Measurements from ENCODE around the gene SIGLECL1. TPM values are rescaled to one million over a fixed set of nuclear protein-coding genes. Genes with fewer than 3 reads are reported as not detected.

SIGLECL1 gene
- total and polyA plus RNA-seq, 2 donors (not counting 1 experiment from before 2014, with no cell fraction given) = not detected

DNA sequence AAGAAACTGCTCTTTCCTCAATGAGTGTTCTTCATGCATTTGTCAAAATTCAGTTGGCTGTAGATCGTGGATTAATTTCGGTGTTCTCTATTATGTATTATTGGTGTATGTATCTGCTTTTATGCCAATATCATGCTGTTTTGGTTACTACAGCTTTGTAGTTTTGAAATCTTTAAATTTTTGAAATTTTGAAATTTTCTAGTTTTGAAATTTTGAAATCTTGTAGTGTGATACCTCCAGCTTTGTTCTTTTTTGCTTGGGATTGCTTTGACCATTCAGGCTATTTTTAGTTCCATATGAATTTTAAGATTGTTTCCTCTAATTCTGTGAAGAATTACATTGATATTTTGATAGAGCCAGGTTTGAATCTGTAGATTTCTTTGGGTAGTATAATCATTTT lies 22.9 kb upstream of the SIGLECL1 start:
- Mint-ChIP-seq H3K9me3 (ENCODE audit: insufficient read depth) (peaks cover 4% of the 10 kb centered on the region), H3K4me3 (no peak overlapping the region)
- WGBS (ENCODE audit: insufficient coverage) = no CpG with 5 or more reads among the region's 2 CpGs

DNA sequence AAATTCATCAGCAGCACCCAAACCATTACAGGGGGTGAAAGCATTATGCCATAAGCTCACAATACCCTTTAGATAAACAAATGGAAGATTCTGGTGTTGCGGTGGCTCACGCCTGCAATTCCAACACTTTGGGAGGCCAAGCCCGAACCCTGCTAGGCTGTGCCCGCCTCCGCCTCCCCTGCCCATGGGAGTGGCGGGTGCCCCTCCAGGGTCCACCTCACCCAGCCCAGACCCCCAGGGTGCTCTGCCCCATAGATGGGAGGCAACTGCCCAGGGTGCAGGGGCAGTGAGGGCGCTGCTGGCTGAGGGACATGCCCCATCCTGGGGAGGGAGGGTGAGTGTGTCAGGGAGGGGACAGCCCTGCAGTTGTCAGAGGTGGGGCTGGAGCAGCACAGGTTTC lies 10.0 kb upstream of the SIGLECL1 start:
- no peaks in the 10 kb centered on the region for H3K36me3 ChIP-seq (replicated peaks in 1 of 2; ENCODE audit: control extremely low read depth in 1 of 2, control insufficient read depth in 1 of 2, extremely low read depth in 1 of 2, insufficient read depth in 2 of 2, low read length in 1 of 2)
- TF ChIP-seq EZH2 (IDR thresholded peaks at IDR 0.05; ENCODE audit: borderline replicate concordance, insufficient read depth, low read depth, low read length, poor library complexity, severe bottlenecking) = no peak
- TF ChIP-seq, protein P1, sequence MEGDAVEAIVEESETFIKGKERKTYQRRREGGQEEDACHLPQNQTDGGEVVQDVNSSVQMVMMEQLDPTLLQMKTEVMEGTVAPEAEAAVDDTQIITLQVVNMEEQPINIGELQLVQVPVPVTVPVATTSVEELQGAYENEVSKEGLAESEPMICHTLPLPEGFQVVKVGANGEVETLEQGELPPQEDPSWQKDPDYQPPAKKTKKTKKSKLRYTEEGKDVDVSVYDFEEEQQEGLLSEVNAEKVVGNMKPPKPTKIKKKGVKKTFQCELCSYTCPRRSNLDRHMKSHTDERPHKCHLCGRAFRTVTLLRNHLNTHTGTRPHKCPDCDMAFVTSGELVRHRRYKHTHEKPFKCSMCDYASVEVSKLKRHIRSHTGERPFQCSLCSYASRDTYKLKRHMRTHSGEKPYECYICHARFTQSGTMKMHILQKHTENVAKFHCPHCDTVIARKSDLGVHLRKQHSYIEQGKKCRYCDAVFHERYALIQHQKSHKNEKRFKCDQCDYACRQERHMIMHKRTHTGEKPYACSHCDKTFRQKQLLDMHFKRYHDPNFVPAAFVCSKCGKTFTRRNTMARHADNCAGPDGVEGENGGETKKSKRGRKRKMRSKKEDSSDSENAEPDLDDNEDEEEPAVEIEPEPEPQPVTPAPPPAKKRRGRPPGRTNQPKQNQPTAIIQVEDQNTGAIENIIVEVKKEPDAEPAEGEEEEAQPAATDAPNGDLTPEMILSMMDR (IDR thresholded peaks at IDR 0.05) = no peak

More for the DNA sequence above, 22.9 kb upstream of the SIGLECL1 start:
- no peak for DNase-seq
- no peak overlapping the region for H3K27ac ChIP-seq (ENCODE audit: low read length in 2 of 2)
- H3K4me1 ChIP-seq (ENCODE audit: control insufficient read depth in 2 of 2, insufficient read depth in 2 of 2, low read length in 2 of 2) = no peaks in the 10 kb centered on the region
- H3K36me3 ChIP-seq (replicated peaks in 1 of 2; ENCODE audit: control extremely low read depth in 1 of 2, control insufficient read depth in 1 of 2, extremely low read depth in 1 of 2, insufficient read depth in 2 of 2, low read length in 1 of 2) = no peaks in the 10 kb centered on the region
- no peaks in the 10 kb centered on the region for H4K20me1 ChIP-seq (ENCODE audit: control insufficient read depth, insufficient read depth, low read length, poor library complexity, severe bottlenecking)
- H2AFZ ChIP-seq (ENCODE audit: insufficient read depth, low read depth, low read length, poor library complexity, severe bottlenecking) = no peak overlapping the region
- Mint-ChIP-seq H3K27me3 (peaks cover 53% of the 10 kb centered on the region), H3K27ac (no peak overlapping the region), H3K4me1 (no peaks in the 10 kb centered on the region)
- peaks cover 0 to 21% (median under 1%) of the 10 kb centered on the region in 4 experiments for H3K27me3 ChIP-seq (replicated peaks in 1 of 4; ENCODE audit: control extremely low read depth in 1 of 4, control insufficient read depth in 3 of 4, insufficient read depth in 4 of 4, low read length in 3 of 4)
- ATAC-seq (ENCODE audit: low read depth) = no peak
- no peak overlapping the region for H3K4me3 ChIP-seq (ENCODE audit: control extremely low read depth in 1 of 5, extremely low read depth in 1 of 5, insufficient read depth in 1 of 5, low read depth in 2 of 5, low read length in 4 of 5)
- ChIA-PET POLR2A (no interaction called here), CTCF (no interaction called here)
- peaks cover 0 to 15% (median 0%) of the 10 kb centered on the region in 3 donors for H3K9me3 ChIP-seq (ENCODE audit: control extremely low read depth in 1 of 3, control insufficient read depth in 2 of 3, insufficient read depth in 1 of 3, low read length in 2 of 3)
- no peaks in the 10 kb centered on the region for H3K79me2 ChIP-seq (ENCODE audit: control insufficient read depth, insufficient read depth, low read length)
- intact Hi-C loops (cut with micrococcal nuclease) = no loop called here
- no peak overlapping the region for H3K4me2 ChIP-seq (replicated peaks; ENCODE audit: low read depth, low read length, poor library complexity, severe bottlenecking)
- no peak for TF ChIP-seq EZH2 (IDR thresholded peaks at IDR 0.05; ENCODE audit: borderline replicate concordance, insufficient read depth, low read depth, low read length, poor library complexity, severe bottlenecking)
- TF ChIP-seq, protein P1 (IDR thresholded peaks at IDR 0.05) = no peak
- H3K9ac ChIP-seq (ENCODE audit: low read length) = no peak overlapping the region

More for the DNA sequence above, 10.0 kb upstream of the SIGLECL1 start:
- DNase-seq (no peak), ATAC-seq (ENCODE audit: low read depth) (no peak)
- ChIA-PET POLR2A (no interaction called here), CTCF (no interaction called here)
- Mint-ChIP-seq H3K9me3 (ENCODE audit: insufficient read depth) (no peaks in the 10 kb centered on the region), H3K4me3 (no peak overlapping the region), H3K27me3 (peaks cover 22% of the 10 kb centered on the region), H3K4me1 (no peaks in the 10 kb centered on the region), H3K27ac (no peak overlapping the region)
- Histone ChIP-seq H3K9me3 (ENCODE audit: control extremely low read depth in 1 of 3, control insufficient read depth in 2 of 3, insufficient read depth in 1 of 3, low read length in 2 of 3) (no peaks in the 10 kb centered on the region), H3K4me3 (ENCODE audit: control extremely low read depth in 1 of 5, extremely low read depth in 1 of 5, insufficient read depth in 1 of 5, low read depth in 2 of 5, low read length in 4 of 5) (no peak overlapping the region), H3K4me1 (ENCODE audit: control insufficient read depth in 2 of 2, insufficient read depth in 2 of 2, low read length in 2 of 2) (no peaks in the 10 kb centered on the region), H3K9ac (ENCODE audit: low read length) (no peak overlapping the region), H3K79me2 (ENCODE audit: control insufficient read depth, insufficient read depth, low read length) (no peaks in the 10 kb centered on the region), H4K20me1 (ENCODE audit: control insufficient read depth, insufficient read depth, low read length, poor library complexity, severe bottlenecking) (no peaks in the 10 kb centered on the region), H3K27me3 (replicated peaks in 1 of 4; ENCODE audit: control extremely low read depth in 1 of 4, control insufficient read depth in 3 of 4, insufficient read depth in 4 of 4, low read length in 3 of 4) (no peaks in the 10 kb centered on the region), H3K4me2 (replicated peaks; ENCODE audit: low read depth, low read length, poor library complexity, severe bottlenecking) (no peak overlapping the region), H3K27ac (ENCODE audit: low read length in 2 of 2) (no peak overlapping the region), H2AFZ (ENCODE audit: insufficient read depth, low read depth, low read length, poor library complexity, severe bottlenecking) (no peak overlapping the region)
- no CpG with 5 or more reads among the region's 7 CpGs for WGBS (ENCODE audit: insufficient coverage)
- intact Hi-C loops (cut with micrococcal nuclease) = no loop called here

All from B cell (primary cell).